ENCODE measurements around the gene TBC1D9.

Gene TBC1D9

GRCh38 chr4:140738139-140738538 lies 18.0 kb downstream of the TBC1D9 start:
- H3K4me3 ChIP-seq (ENCODE audit: low read depth, low read length) = no peak overlapping the region
- no peak overlapping the region for H3K27ac ChIP-seq
- no peak for TF ChIP-seq CTCF (IDR thresholded peaks at IDR 0.05; ENCODE audit: low read depth, low read length)
- H3K9me3 ChIP-seq (ENCODE audit: severe bottlenecking) = no peaks in the 10 kb centered on the region
- no peaks in the 10 kb centered on the region for H3K27me3 ChIP-seq (ENCODE audit: insufficient read depth, low read depth, severe bottlenecking)
- DNase-seq = no peak
- H3K36me3 ChIP-seq = no peaks in the 10 kb centered on the region

- TF ChIP-seq CTCF (IDR thresholded peaks at IDR 0.05; ENCODE audit: low read depth, low read length) = no peak
- Histone ChIP-seq H3K9me3 (ENCODE audit: severe bottlenecking) (no peaks in the 10 kb centered on the region), H3K4me3 (ENCODE audit: low read depth, low read length) (no peak overlapping the region), H3K36me3 (no peaks in the 10 kb centered on the region), H3K27me3 (ENCODE audit: insufficient read depth, low read depth, severe bottlenecking) (no peaks in the 10 kb centered on the region), H3K27ac (no peak overlapping the region)
- DNase-seq = no peak
Measured at GRCh38 chr4:140736669-140737343, 19.4 kb downstream of the TBC1D9 start.

GRCh38 chr4:140735779-140736391 lies 20.3 kb downstream of the TBC1D9 start:
- no peaks in the 10 kb centered on the region for H3K9me3 ChIP-seq (ENCODE audit: severe bottlenecking)
- H3K27ac ChIP-seq = no peak overlapping the region
- H3K4me3 ChIP-seq (ENCODE audit: low read depth, low read length) = no peak overlapping the region
- TF ChIP-seq CTCF (IDR thresholded peaks at IDR 0.05; ENCODE audit: low read depth, low read length) = no peak
- H3K27me3 ChIP-seq (ENCODE audit: insufficient read depth, low read depth, severe bottlenecking) = no peaks in the 10 kb centered on the region
- DNase-seq = no peak
- H3K36me3 ChIP-seq = no peaks in the 10 kb centered on the region

GRCh38 chr4:140735317-140735716 lies 20.9 kb downstream of the TBC1D9 start:
- TF ChIP-seq CTCF (IDR thresholded peaks at IDR 0.05; ENCODE audit: low read depth, low read length) = no peak
- Histone ChIP-seq H3K36me3 (no peaks in the 10 kb centered on the region), H3K9me3 (ENCODE audit: severe bottlenecking) (no peaks in the 10 kb centered on the region), H3K27me3 (ENCODE audit: insufficient read depth, low read depth, severe bottlenecking) (no peaks in the 10 kb centered on the region), H3K4me3 (ENCODE audit: low read depth, low read length) (no peak overlapping the region), H3K27ac (no peak overlapping the region)
- no peak for DNase-seq

GRCh38 chr4:140732780-140733179 lies 23.4 kb downstream of the TBC1D9 start:
- Histone ChIP-seq H3K4me3 (ENCODE audit: low read depth, low read length) (no peak overlapping the region), H3K9me3 (ENCODE audit: severe bottlenecking) (no peaks in the 10 kb centered on the region), H3K27ac (no peak overlapping the region), H3K36me3 (no peaks in the 10 kb centered on the region), H3K27me3 (ENCODE audit: insufficient read depth, low read depth, severe bottlenecking) (no peaks in the 10 kb centered on the region)
- DNase-seq = no peak
- TF ChIP-seq CTCF (IDR thresholded peaks at IDR 0.05; ENCODE audit: low read depth, low read length) = no peak

Measured in WERI-Rb-1 (cell line).